Sigmoid colon (tissue), 7 donors: ENCODE measurements around the gene RPA3. TPM values are rescaled to one million over a fixed set of nuclear protein-coding genes. Genes with fewer than 3 reads are reported as not detected.
A peak's percentile ranks its signal among the peaks of the same experiment; 100 is the strongest.

Experiments
- DNase-seq: peaks from one replicate; pipeline ENCODE4 v3.0.0-alpha.2; 2019
- H3K27ac ChIP-seq, 4 donors: fragments of 200-600 bp; sonication (generic); one replicate each; pipeline ENCODE4 v1.5.1; 2016 to 2019; ENCODE audit warnings: mild to moderate bottlenecking in 1 of 4
- H3K27me3 ChIP-seq, 3 donors: fragments of 200-600 bp; sonication (generic); one replicate each; pipeline ENCODE4 v1.5.1; 2019; ENCODE audit warnings: mild to moderate bottlenecking in 1 of 3
- H3K36me3 ChIP-seq, 4 donors: fragments of 200-600 bp; sonication (generic); one replicate each; pipeline ENCODE4 v1.5.1; 2016 to 2019
- H3K4me1 ChIP-seq, 4 donors: fragments of 200-600 bp; sonication (generic); one replicate each; pipeline ENCODE4 v1.5.1; 2017 to 2019
- H3K4me3 ChIP-seq, 4 donors: fragments of 200-600 bp; sonication (generic); one replicate each; pipeline ENCODE4 v1.5.1; 2017 to 2019; ENCODE audit warnings: mild to moderate bottlenecking in 2 of 4, moderate library complexity in 1 of 4
- H3K9me3 ChIP-seq, 4 donors: fragments of 200-600 bp in 3 of 4; sonication (generic) in 3 of 4; one replicate each; pipeline versions ENCODE4 v1.5.1 to v1.6.1; 2013 to 2019
- EP300 ChIP-seq, 4 donors: sonication (generic); formaldehyde crosslinking; IDR thresholded peaks; one replicate each; pipeline ENCODE4 v1.6.1; 2017; ENCODE audit warnings: antibody characterized with exemption in 4 of 4
- POLR2A ChIP-seq, 2 donors: fragments of 450-650 bp; IDR thresholded peaks; one replicate each; pipeline ENCODE4 v1.6.1; 2016; ENCODE audit warnings: antibody characterized with exemption in 2 of 2, mild to moderate bottlenecking in 2 of 2, moderate library complexity in 2 of 2
- POLR2AphosphoS5 ChIP-seq, 4 donors: sonication (generic); formaldehyde crosslinking; IDR thresholded peaks; one replicate each; pipeline ENCODE4 v1.6.1; 2017; ENCODE audit warnings: antibody characterized with exemption in 4 of 4
- WGBS, 2 donors: extraction: QIAGEN DNeasy Blood & Tissue Kit; methylation state at CpG; one replicate each; pipeline ENCODE4 v1.1.7; 2013; 5-methylcytosine and 5-hydroxymethylcytosine counted together
- intact Hi-C: fragments of 100-400 bp; cut with DNase I; formaldehyde crosslinking; loops from one replicate; pipeline ENCODE4 v1.15.1; 2023
- polyA plus RNA-seq, 3 donors: library from polyadenylated mRNA; stranded (reverse); fragments of 200-250 nt; gene quantifications; one replicate each; pipeline ENCODE4 v1.2.3, GENCODE V29; 2013
- total RNA-seq, 4 donors: library from RNA; depleted of rRNA; stranded (reverse); fragments of >200 nt; gene quantifications; one replicate each; pipeline ENCODE4 v1.1.0, GENCODE V29; 2016
- TF ChIP-seq, protein P1 (sequence below), 4 experiments: fragments of 450-650 bp in 3 of 4; fragments of 200-600 bp in 1 of 4; IDR thresholded peaks; one replicate each; pipeline ENCODE4 v1.5.1; 2016 to 2019; ENCODE audit warnings: antibody characterized with exemption in 4 of 4, mild to moderate bottlenecking in 3 of 4, moderate library complexity in 2 of 4
- donor health status: healthy with polysubstance abuse.
- donor health status: Bipolar disorder and iron deficiency.
- donor health status: healthy.

Gene RPA3
- total and polyA plus RNA-seq, 7 donors = 15.8 to 66.8 (median 30.3) TPM

DNA sequence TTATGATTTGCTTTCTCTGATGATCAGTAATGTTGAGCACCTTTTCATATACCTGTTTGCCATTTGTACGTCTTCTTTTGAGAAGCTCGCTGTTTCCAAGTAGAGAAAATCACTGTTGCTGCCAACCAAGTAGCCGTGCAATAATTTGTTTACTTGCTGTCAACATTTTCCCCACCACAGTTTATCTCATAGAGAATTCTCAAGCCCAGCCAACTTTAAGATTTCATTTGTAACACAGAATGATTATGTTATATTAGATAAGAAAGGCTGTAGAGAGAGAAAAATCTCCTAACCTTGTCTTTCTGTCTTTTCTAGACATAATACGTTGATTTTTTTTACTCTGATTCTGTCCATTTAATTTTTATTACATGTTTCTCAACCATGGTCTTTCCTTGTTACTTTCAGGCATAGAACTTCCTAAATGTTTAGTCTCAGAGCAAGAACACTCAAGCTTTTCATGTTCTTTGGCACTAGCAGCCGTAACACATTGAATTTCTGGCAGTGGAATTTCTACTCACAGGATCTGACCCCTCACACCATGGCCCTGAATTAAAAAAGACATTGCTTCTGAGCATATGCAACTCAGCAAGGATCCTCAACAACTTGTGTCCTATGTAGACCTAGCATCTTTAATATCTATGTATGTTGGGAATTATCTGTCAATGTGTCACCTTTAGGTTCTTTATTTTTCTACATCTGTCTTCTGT is 23.1 kb downstream of the RPA3 start:
- Histone ChIP-seq H3K27me3 (no peaks in the 10 kb centered on the region), H3K4me3 (no peak overlapping the region), H3K9me3 (no peaks in the 10 kb centered on the region), H3K4me1 (peaks cover 0 to 61% (median 50%) of the 10 kb centered on the region in 4 donors), H3K27ac (peak overlapping the region in 3 of 4 donors; percentile 45 to 70 (median 59)), H3K36me3 (no peaks in the 10 kb centered on the region)
- TF ChIP-seq, protein P1, sequence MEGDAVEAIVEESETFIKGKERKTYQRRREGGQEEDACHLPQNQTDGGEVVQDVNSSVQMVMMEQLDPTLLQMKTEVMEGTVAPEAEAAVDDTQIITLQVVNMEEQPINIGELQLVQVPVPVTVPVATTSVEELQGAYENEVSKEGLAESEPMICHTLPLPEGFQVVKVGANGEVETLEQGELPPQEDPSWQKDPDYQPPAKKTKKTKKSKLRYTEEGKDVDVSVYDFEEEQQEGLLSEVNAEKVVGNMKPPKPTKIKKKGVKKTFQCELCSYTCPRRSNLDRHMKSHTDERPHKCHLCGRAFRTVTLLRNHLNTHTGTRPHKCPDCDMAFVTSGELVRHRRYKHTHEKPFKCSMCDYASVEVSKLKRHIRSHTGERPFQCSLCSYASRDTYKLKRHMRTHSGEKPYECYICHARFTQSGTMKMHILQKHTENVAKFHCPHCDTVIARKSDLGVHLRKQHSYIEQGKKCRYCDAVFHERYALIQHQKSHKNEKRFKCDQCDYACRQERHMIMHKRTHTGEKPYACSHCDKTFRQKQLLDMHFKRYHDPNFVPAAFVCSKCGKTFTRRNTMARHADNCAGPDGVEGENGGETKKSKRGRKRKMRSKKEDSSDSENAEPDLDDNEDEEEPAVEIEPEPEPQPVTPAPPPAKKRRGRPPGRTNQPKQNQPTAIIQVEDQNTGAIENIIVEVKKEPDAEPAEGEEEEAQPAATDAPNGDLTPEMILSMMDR (IDR thresholded peaks at IDR 0.05) = no peak
- no peak for TF ChIP-seq EP300 (IDR thresholded peaks at IDR 0.05)
- no peak for TF ChIP-seq POLR2A (IDR thresholded peaks at IDR 0.05)
- no peak for TF ChIP-seq POLR2AphosphoS5 (IDR thresholded peaks at IDR 0.05)
- 69 to 79% methylated on average over 5 of the region's 5 CpGs for WGBS, 2 donors
- intact Hi-C loops = no loop called here
- DNase-seq = no peak

DNA sequence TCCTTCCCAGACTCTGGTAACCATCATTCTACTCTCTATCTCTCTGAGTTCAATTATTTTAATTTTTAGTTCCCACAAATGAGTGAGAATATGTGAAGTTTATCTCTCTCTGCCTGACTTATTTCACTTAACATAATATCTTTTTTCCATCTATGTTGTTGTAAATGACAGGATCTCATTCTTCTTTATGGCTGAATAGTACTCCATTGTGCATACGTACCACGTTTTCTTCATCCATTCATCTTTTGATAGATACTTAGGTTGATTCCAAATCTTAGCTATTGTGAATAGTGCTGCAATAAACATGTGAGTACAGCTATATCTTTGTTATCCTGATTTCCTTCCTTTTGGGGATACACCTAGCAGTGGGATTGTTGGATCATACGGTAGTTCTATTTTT is 23.9 kb downstream of the RPA3 start:
- peaks cover 0 to 54% (median 44%) of the 10 kb centered on the region in 4 donors for H3K4me1 ChIP-seq

DNA sequence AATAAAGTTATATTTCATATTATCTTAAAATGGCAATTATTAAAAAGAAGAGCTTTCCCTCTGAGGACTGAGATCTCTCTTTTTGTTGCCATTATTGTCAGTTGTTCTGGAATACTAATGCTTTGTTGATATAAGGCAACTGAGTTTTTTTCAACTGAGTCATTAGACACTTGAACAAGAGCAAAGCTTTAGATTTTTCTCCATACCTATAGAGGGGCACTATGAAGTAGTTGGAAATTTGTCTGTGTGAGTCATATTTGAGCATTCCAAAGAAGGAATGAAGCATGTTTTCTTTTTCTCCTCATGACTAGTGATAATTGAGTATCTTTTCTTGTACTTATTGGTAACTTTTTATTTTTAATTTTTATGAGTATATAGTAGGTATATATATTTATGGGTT is 24.5 kb downstream of the RPA3 start:
- TF ChIP-seq EP300 (IDR thresholded peaks at IDR 0.05) (no peak), POLR2AphosphoS5 (IDR thresholded peaks at IDR 0.05) (no peak), POLR2A (IDR thresholded peaks at IDR 0.05) (no peak)
- TF ChIP-seq, protein P1 (IDR thresholded peaks at IDR 0.05) = no peak
- no peak overlapping the region for H3K27ac ChIP-seq
- no peaks in the 10 kb centered on the region for H3K27me3 ChIP-seq
- no peak overlapping the region for H3K4me3 ChIP-seq
- H3K4me1 ChIP-seq = peaks cover 0 to 48% (median 39%) of the 10 kb centered on the region in 4 donors
- H3K9me3 ChIP-seq = no peaks in the 10 kb centered on the region
- intact Hi-C loops = no loop called here
- no peaks in the 10 kb centered on the region for H3K36me3 ChIP-seq
- DNase-seq = no peak

More for the DNA sequence above, 23.9 kb downstream of the RPA3 start:
- intact Hi-C loops = no loop called here
- no peaks in the 10 kb centered on the region for H3K36me3 ChIP-seq
- TF ChIP-seq POLR2AphosphoS5 (IDR thresholded peaks at IDR 0.05) = no peak
- no peak for TF ChIP-seq POLR2A (IDR thresholded peaks at IDR 0.05)
- H3K4me3 ChIP-seq = no peak overlapping the region
- peak overlapping the region in 1 of 4 donors; percentile 70 for H3K27ac ChIP-seq
- 91 to 95% methylated on average over 3 of the region's 3 CpGs for WGBS, 2 donors
- no peaks in the 10 kb centered on the region for H3K27me3 ChIP-seq
- DNase-seq = no peak
- H3K9me3 ChIP-seq = no peaks in the 10 kb centered on the region

DNA sequence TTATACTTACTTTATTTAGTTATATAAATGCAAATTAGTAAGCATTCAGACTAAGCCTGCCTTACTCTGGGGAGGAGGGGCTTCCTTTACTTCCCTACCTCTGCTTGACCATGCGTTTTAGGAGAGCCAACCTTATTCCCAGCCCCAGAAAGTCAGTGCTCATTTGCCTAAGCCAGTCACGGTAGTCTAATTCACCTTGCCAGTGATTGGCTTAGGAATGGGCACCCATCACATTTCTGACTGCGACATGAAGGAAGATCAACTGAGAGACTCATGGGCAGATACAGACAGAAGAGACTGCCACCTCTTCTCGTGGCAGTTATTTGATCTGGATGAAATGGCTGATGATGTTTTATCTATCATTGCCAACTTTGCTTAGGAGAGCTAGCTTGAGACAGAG is 29.5 kb downstream of the RPA3 start:
- no peak overlapping the region for H3K4me3 ChIP-seq
- no peaks in the 10 kb centered on the region for H3K36me3 ChIP-seq
- no peak for DNase-seq
- no peak for TF ChIP-seq POLR2AphosphoS5 (IDR thresholded peaks at IDR 0.05)
- TF ChIP-seq, protein P1 (IDR thresholded peaks at IDR 0.05) = no peak
- TF ChIP-seq POLR2A (IDR thresholded peaks at IDR 0.05) = no peak
- no peak for TF ChIP-seq EP300 (IDR thresholded peaks at IDR 0.05)
- H3K9me3 ChIP-seq = no peaks in the 10 kb centered on the region
- H3K27me3 ChIP-seq = no peaks in the 10 kb centered on the region
- intact Hi-C loops = no loop called here
- H3K4me1 ChIP-seq = peaks cover 0 to 25% (median 17%) of the 10 kb centered on the region in 4 donors
- WGBS, 2 donors = 94% methylated on average over 4 of the region's 4 CpGs
- no peak overlapping the region for H3K27ac ChIP-seq

DNA sequence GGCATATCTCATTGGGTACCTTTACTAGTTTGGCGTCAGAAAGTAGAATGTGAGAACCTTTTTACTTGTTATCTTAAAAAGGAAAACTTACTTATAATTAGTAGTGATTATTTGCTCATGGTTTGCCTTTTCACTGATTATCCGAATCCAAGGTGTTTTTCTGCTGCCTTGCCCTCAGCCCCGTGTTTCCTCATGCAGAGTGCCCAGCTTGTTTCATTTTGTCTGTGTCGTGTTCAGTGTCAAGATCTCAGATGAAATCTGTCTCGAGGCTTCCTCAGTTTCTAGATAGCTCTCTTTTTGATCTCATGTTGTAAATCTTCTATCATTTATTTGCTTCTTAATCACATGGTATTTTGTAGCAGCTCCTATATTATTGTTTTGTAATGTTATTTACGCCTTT is 30.1 kb downstream of the RPA3 start:
- DNase-seq = no peak
- no peaks in the 10 kb centered on the region for H3K27me3 ChIP-seq
- H3K9me3 ChIP-seq = no peaks in the 10 kb centered on the region
- no peak overlapping the region for H3K27ac ChIP-seq
- intact Hi-C loops = no loop called here
- peaks cover 0 to 19% (median 14%) of the 10 kb centered on the region in 4 donors for H3K4me1 ChIP-seq
- TF ChIP-seq EP300 (IDR thresholded peaks at IDR 0.05) = no peak
- TF ChIP-seq, protein P1 (IDR thresholded peaks at IDR 0.05) = no peak
- TF ChIP-seq POLR2AphosphoS5 (IDR thresholded peaks at IDR 0.05) = no peak
- TF ChIP-seq POLR2A (IDR thresholded peaks at IDR 0.05) = no peak
- 64 to 81% methylated on average over 6 of the region's 6 CpGs for WGBS, 2 donors
- H3K4me3 ChIP-seq = no peak overlapping the region
- H3K36me3 ChIP-seq = no peaks in the 10 kb centered on the region
